HG03066 (cell line): Measurements from ENCODE around the gene HCN2.
"Not testable (repeated sequence)": the region's sequence is repeated elsewhere in the genome, so short reads cannot be mapped to it uniquely, and the experiment has no call there.

Source experiments
- ATAC-seq: cut with Tn5 transposase; IDR thresholded peaks from one replicate; pipeline ENCODE4 v1.9.1; 2021; ENCODE audit warnings: low read depth; ENCODE audit not compliant: unreplicated experiment

The HCN2 gene

DNA sequence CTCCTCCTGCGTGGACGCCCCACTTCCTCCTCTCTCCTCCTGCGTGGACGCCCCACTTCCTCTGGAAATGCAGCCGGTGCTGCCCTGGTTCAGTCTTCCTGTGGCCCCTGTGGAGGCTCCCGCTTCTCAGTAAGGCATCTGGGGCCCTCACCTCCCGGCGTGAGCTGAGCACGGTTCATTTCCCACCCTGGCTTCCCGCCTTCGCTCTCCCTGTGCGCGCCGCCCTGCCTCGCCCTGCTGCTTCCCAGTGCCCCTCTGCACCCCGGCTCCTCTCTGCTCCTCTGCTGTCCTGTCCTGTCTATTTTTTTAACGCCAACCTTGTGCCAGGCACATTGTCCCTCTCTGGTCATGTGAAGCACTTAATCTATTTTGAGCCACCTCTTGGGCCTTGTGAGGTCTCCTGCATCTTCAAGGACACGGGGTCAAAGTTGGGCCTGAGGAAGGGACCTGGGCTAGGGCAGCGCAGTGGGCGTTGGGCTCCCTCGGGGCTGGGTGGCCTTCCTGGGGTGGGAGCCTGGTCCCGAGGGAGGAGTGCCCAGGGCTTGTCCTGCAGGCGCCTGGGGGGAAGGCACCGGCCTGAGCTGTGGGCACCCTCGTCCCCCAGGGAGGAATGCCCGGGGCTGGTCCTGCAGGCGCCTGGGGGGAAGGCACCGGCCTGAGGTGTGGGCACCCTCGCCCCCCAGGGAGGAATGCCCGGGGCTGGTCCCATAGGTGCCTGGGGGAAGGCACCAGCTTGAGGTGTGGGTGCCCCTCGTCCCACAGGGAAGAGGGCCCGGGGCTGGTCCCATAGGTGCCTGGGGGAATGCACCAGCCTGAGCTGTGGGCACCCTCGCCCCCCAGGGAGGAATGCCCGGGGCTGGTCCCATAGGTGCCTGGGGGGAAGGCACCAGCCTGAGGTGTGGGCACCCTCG, 13.0 kb downstream of the HCN2 start:
- ATAC-seq: no peak

- not testable (repeated sequence) for ATAC-seq
These were observed 13.6 kb downstream of the HCN2 start for GRCh38 chr19:603302-603639.

DNA sequence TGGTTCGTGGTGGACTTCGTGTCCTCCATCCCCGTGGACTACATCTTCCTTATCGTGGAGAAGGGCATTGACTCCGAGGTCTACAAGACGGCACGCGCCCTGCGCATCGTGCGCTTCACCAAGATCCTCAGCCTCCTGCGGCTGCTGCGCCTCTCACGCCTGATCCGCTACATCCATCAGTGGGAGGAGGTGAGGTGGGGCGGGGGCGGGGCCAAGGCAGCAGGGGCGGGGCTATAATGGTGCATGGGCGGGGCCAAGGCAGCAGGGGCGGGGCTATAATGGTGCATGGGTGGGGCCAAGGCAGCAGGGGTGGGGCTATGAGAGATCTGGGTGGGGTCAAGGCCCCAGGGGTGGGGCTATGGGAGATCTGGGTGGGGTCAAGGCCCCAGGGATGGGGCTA, 14.1 kb downstream of the HCN2 start:
- ATAC-seq: not testable (repeated sequence)

DNA sequence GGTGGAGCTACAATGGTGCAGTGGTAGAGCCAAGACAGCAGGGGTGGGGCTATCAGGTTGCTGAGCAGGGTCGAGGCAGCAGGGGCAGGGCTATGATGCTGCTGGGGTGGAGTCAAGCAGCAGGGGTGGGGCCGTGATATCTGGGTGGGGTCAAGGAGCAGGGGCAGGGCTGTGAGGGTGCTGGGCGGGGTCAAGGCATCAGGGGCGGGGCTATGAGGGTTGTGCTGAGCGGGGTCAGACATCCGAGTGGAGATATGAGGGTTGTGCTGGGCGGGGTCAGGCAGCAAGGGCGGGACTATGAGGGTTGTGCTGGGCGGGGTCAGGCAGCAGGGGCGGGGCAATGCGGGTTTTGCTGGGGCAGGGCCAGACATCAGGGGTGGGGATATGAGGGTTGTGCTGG, 14.7 kb downstream of the HCN2 start:
- no peak for ATAC-seq

DNA sequence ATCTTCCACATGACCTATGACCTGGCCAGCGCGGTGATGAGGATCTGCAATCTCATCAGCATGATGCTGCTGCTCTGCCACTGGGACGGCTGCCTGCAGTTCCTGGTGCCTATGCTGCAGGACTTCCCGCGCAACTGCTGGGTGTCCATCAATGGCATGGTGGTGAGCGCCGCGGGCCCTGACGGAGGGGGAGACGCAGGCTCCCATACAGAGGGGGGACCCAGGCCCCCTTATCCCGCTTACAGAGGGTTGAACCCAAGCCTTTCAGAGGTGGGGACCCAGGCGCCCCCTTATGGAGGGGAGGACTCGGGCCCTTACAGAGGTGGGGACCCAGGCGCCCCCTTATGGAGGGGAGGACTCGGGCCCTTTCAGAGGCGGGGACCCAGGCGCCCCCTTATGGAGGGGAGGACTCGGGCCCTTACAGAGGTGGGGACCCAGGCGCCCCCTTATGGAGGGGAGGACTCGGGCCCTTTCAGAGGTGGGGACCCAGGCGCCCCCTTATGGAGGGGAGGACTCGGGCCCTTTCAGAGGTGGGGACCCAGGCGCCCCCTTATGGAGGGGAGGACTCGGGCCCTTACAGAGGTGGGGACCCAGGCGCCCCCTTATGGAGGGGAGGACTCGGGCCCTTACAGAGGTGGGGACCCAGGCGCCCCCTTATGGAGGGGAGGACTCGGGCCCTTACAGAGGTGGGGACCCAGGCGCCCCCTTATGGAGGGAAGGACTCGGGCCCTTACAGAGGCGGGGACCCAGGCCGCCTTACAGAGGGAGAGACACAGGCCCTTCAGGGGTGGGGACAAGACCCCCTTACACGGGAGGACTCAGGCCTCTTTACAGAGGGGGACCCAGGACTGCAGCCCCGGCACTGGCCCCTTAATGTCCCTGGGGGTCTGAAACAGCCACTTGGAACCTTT, 15.6 kb downstream of the HCN2 start:
- ATAC-seq: not testable (repeated sequence)

DNA sequence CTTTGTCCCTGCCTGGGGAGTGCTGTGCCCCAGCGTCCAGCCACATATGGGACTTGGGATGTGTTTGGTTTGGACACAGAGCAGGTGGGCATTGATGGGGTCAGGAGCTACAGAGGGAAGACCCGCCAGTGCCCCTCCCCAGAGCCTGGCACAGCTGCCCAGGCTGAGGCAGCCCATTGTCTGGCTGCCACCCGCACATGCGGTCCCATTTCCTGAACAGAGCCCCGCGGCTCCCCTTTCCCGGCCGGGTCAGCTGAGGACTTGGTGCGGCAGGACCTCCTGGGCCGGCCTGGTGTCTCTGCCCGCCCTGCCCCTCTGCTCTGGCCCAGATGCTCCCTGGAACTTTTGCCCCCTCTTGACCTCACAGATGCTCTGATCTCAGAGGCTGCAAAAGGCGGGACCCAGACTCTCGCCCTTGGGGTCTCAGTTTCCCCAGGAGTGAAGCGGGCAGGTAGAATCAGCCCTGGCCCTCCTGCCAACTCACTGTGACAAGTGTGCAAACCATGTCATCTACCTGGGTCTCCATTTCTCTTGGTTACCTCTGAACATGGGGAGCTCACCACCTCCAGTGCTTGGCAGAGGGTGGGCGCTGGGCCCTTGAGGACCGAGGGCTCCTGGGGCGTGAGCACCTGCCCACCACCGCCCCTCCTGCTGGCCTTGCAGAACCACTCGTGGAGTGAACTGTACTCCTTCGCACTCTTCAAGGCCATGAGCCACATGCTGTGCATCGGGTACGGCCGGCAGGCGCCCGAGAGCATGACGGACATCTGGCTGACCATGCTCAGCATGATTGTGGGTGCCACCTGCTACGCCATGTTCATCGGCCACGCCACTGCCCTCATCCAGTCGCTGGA, 17.8 kb downstream of the HCN2 start:
- no peak for ATAC-seq

GRCh38 chr19:608155-609003, 18.7 kb downstream of the HCN2 start:
- no peak for ATAC-seq

DNA sequence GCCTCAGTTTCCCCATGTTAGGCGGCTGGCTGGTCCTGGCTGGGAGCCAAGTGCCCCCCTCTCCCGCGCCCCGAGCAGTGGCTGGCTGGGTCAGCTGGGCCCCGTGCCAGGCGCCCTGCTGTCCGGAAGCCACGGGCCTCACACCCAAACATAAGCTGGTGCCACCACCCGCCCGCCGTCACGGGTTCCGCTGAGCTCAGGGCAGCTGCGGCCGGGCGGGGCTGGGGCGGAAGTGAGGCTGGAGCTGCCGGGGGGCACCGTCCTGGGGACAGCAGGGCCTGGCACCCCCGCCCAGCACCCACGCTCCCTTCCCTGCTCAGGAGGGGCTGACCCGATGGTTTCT, 19.3 kb downstream of the HCN2 start:
- ATAC-seq: no peak

GRCh38 chr19:610071-610800, 20.6 kb downstream of the HCN2 start:
- no peak for ATAC-seq

- ATAC-seq: no peak
These were observed 21.3 kb downstream of the HCN2 start for GRCh38 chr19:610801-611480.

DNA sequence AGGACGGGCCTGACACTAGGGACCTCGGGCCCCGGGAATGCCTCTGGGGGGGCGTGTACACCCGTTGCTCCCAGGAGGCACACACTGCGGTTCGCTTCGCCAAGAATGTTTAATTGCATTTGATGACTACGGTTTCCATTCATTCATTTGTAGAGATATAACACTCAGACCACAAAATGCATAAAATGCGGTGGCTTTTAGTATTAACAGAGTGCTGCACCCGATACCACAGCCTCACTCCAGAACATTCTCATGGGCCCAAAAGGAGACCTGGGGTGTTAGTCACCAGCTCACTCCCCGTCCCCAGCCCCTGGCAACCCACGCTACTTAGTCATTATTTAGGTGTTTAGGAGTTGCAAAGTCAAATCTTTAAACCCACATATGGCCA, 21.8 kb downstream of the HCN2 start:
- no peak for ATAC-seq

GRCh38 chr19:612941-613340, 23.3 kb downstream of the HCN2 start:
- ATAC-seq: no peak

DNA sequence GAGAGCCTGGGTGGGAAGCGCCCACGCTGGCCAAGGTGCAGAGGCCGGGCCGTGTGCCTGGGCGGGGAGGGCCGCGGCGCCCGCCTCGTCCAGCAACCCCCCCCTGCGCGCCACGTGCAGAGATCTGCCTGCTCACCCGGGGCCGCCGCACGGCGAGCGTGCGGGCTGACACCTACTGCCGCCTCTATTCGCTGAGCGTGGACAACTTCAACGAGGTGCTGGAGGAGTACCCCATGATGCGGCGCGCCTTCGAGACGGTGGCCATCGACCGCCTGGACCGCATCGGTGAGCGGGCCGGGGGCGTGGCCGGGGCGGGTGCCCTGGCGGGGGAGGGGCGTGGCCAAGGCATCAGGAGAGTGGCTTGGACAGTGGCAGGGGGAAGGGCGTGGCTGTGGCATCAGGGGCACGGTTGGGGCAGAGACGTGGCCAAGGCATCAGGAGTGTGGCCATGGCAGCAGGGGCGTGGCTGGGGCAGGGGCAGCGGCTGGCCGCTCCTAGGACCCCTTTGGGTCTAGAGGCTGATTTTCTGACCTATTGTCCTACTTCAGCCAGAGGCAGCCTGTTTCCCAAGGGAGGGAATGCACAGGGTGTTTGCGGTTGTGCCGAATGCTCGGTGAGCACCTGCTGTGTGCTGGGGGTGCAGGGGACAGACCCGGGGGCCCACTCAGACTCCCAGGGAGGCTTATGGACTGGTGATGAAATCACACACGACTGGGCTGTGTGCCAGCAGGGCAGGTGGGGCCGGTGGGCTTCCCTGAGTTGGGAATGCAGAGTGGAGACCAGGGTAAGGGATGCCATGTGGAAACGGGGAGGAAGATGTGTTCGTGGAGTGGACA, 24.3 kb downstream of the HCN2 start:
- no peak for ATAC-seq

DNA sequence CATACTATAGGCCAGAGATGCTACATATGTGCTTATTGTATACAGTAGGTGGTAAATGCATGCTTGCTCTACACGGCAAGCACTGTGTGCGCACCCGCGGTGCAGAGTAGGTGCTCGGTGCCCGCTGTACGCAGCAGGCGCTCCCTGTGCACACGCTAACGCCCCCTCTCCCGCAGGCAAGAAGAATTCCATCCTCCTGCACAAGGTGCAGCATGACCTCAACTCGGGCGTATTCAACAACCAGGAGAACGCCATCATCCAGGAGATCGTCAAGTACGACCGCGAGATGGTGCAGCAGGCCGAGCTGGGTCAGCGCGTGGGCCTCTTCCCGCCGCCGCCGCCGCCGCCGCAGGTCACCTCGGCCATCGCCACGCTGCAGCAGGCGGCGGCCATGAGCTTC, 25.9 kb downstream of the HCN2 start:
- ATAC-seq: no peak

- ATAC-seq: no peak
These were observed 26.5 kb downstream of the HCN2 start for GRCh38 chr19:616062-616700.

GRCh38 chr19:616747-617526, 27.3 kb downstream of the HCN2 start:
- ATAC-seq: no peak
